ENCODE measurements around the gene AFP. TPM values are rescaled to one million over a fixed set of nuclear protein-coding genes. Genes with fewer than 3 reads are reported as not detected.

Gene AFP
- total and polyA plus RNA-seq, 9 of the 15 experiments (the other 6 are each of a cell fraction or from before 2014, with no cell fraction given): 0.47 to 6.2 (median 3.0) TPM

GRCh38 chr4:73439445-73439844 lies 3.4 kb downstream of the AFP start:
- in situ Hi-C loops (cut with MboI) (no loop called here), intact Hi-C loops (cut with micrococcal nuclease) (no loop called here)
- Histone ChIP-seq H2AFZ (ENCODE audit: low read depth, low read length) (no peak overlapping the region), H3K79me2 (ENCODE audit: control insufficient read depth, insufficient read depth, low read length) (no peaks in the 10 kb centered on the region), H3K9ac (ENCODE audit: insufficient read depth in 1 of 2, low read depth in 2 of 2, low read length in 2 of 2) (no peak overlapping the region), H3K36me3 (ENCODE audit: control insufficient read depth, insufficient read depth, low read length) (no peaks in the 10 kb centered on the region), H3K4me2 (ENCODE audit: insufficient read depth, low read length) (no peak overlapping the region), H4K20me1 (replicated peaks; ENCODE audit: control insufficient read depth, insufficient read depth, low read length) (no peaks in the 10 kb centered on the region), H3K4me3 (no peak overlapping the region), H3K4me1 (replicated peaks in 1 of 2; ENCODE audit: control insufficient read depth in 2 of 2, insufficient read depth in 2 of 2, low read length in 2 of 2) (no peaks in the 10 kb centered on the region), H3K27ac (ENCODE audit: extremely low read depth, low read depth, low read length) (no peak overlapping the region), H3K9me3 (replicated peaks; ENCODE audit: control insufficient read depth, insufficient read depth, low read depth, low read length) (no peaks in the 10 kb centered on the region), H3K9me1 (ENCODE audit: control insufficient read depth, insufficient read depth, low read length) (no peaks in the 10 kb centered on the region), H3K27me3 (ENCODE audit: control insufficient read depth in 2 of 2, insufficient read depth in 2 of 2, low read length in 2 of 2) (no peaks in the 10 kb centered on the region)
- no peak for FAIRE-seq
- no peak for DNase-seq (ENCODE audit: extremely low read depth in 1 of 4, low spot score in 3 of 4)
- no TSS peak for BruUV-seq (replicated peaks)
- ATAC-seq: no peak
- ChIA-PET CTCF (ENCODE audit: low intra/inter-chr PET ratio) (no interaction called here), POLR2A (no interaction called here)
- 43% methylated on average over 2 of the region's 2 CpGs for WGBS (ENCODE audit: insufficient coverage, low coverage, missing lambda C conversion rate)
- TF ChIP-seq, protein P1, sequence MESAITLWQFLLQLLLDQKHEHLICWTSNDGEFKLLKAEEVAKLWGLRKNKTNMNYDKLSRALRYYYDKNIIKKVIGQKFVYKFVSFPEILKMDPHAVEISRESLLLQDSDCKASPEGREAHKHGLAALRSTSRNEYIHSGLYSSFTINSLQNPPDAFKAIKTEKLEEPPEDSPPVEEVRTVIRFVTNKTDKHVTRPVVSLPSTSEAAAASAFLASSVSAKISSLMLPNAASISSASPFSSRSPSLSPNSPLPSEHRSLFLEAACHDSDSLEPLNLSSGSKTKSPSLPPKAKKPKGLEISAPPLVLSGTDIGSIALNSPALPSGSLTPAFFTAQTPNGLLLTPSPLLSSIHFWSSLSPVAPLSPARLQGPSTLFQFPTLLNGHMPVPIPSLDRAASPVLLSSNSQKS (CRISPR knock-in tag; IDR thresholded peaks at IDR 0.05): no peak
- TF ChIP-seq PHB2 (IDR thresholded peaks at IDR 0.05; ENCODE audit: low read depth) (no peak), C11orf30 (IDR thresholded peaks at IDR 0.05; ENCODE audit: low read depth) (no peak), E2F6 (IDR thresholded peaks at IDR 0.05; ENCODE audit: borderline replicate concordance in 1 of 2, extremely low read depth in 1 of 2, insufficient read depth in 1 of 2, insufficient read length in 1 of 2, low read depth in 1 of 2, low read length in 1 of 2, poor library complexity in 1 of 2, severe bottlenecking in 1 of 2) (no peak), ZFP36 (IDR thresholded peaks at IDR 0.05; ENCODE audit: low read depth, low read length, partially characterized antibody) (no peak), NFYB (IDR thresholded peaks at IDR 0.05; ENCODE audit: extremely low read depth, insufficient read length) (no peak), ZNF407 (IDR thresholded peaks at IDR 0.05; ENCODE audit: low read depth) (no peak), GTF3C2 (IDR thresholded peaks at IDR 0.05; ENCODE audit: borderline replicate concordance, extremely low read depth, insufficient read length) (no peak), PML (IDR thresholded peaks at IDR 0.05; ENCODE audit: low read length) (no peak)
